Heart right ventricle (tissue), 16 donors: Measurements from ENCODE around the gene MYL3. TPM values are rescaled to one million over a fixed set of nuclear protein-coding genes. Genes with fewer than 3 reads are reported as not detected.

Experiments
- ATAC-seq, 8 donors: fragments of 200-7000 bp; cut with Tn5 transposase; one replicate each; pipeline ENCODE4 v1.9.1; 2020; ENCODE audit warnings: mild to moderate bottlenecking in 8 of 8, moderate library complexity in 8 of 8, moderate number of reproducible peaks in 1 of 8
- DNase-seq, 2 donors: peaks; one replicate each; pipeline ENCODE4 v3.0.0-alpha.2; 2020
- H3K27ac ChIP-seq, 10 donors: fragments of 200-600 bp; sonication (generic) in 2 of 10; one replicate each; pipeline versions ENCODE4 v1.5.0 to v1.8.0; 2020 to 2022; ENCODE audit warnings: mild to moderate bottlenecking in 3 of 10
- H3K27me3 ChIP-seq, 7 donors: fragments of 200-600 bp; one replicate each; pipeline ENCODE4 v1.8.0; 2021 to 2022; ENCODE audit warnings: mild to moderate bottlenecking in 2 of 7
- H3K36me3 ChIP-seq, 9 donors: fragments of 200-600 bp; sonication (generic) in 1 of 9; one replicate each; pipeline versions ENCODE4 v1.5.0 to v1.8.0; 2020 to 2022; ENCODE audit warnings: mild to moderate bottlenecking in 2 of 9
- H3K4me1 ChIP-seq, 9 donors: fragments of 200-600 bp; sonication (generic) in 1 of 9; one replicate each; pipeline versions ENCODE4 v1.5.0 to v1.8.0; 2020 to 2022; ENCODE audit warnings: mild to moderate bottlenecking in 4 of 9
- H3K4me3 ChIP-seq, 10 donors: fragments of 200-600 bp; sonication (generic) in 2 of 10; one replicate each; pipeline versions ENCODE4 v1.5.0 to v1.8.0; 2020 to 2022; ENCODE audit warnings: mild to moderate bottlenecking in 7 of 10, moderate library complexity in 2 of 10
- H3K9me3 ChIP-seq, 11 donors: fragments of 200-600 bp in 10 of 11; sonication (generic) in 2 of 11; one replicate each; pipeline versions ENCODE4 v1.5.0 to v1.8.0; 2013 to 2022; ENCODE audit warnings: mild to moderate bottlenecking in 2 of 11, control low read depth in 1 of 11, moderate library complexity in 1 of 11
- WGBS, 2 donors: extraction: QIAGEN DNeasy Blood & Tissue Kit; methylation state at CpG; one replicate each; pipeline ENCODE4 v1.1.7; 2013; ENCODE audit warnings: inconsistent platforms in 1 of 2; 5-methylcytosine and 5-hydroxymethylcytosine counted together
- intact Hi-C, 10 donors: fragments of 100-400 bp; cut with DNase I; formaldehyde crosslinking; loops; one replicate each; pipeline versions ENCODE4 v1.11.1 to v1.14.2; 2022
- polyA plus RNA-seq, 2 donors: library from polyadenylated mRNA; stranded (reverse); fragments of 200-250 nt; gene quantifications; one replicate each; pipeline ENCODE4 v1.2.3, GENCODE V29; 2013
- total RNA-seq, 10 donors: library from RNA; stranded (reverse); fragmentation: NEBNext Ultra II Directional in 3 of 10; extraction: Animal tissue kit (Norgen Biotek cat#: 25700) in 3 of 10; gene quantifications; one replicate each; pipeline versions ENCODE4 v1.2.1 to v1.2.4, GENCODE V29; 2021 to 2023
- TF ChIP-seq, protein P1 (sequence below), 9 donors: fragments of 200-600 bp; sonication (generic) in 2 of 9; IDR thresholded peaks; one replicate each; pipeline versions ENCODE4 v1.5.0 to v1.8.0; 2021 to 2022; ENCODE audit warnings: antibody characterized with exemption in 9 of 9, mild to moderate bottlenecking in 5 of 9, moderate library complexity in 1 of 9
- donor health status: Arrhythmogenic right ventricular cardiomyopathy.
- donor health status: ischemic (EF 13 %, LVEDD 7.1; RV severe dilation, severe dysfunction).
- donor health status: healthy with polysubstance abuse.
- donor health status: DM: no; HTN: yes; CAD: no.
- donor health status: DM: no; HTN: no; CAD: no.
- donor health status: ischemic (EF 25% LVEDD 6.9; RV normal size, moderate dysfunction).
- donor health status: ischemic (EF 25% LVEDD 5.7; RV mildly dilated, moderate dysfunction).
- donor health status: healthy.
- donor health status: DM: yes; HTN: yes; CAD: no.
- donor health status: Ischemic cardiomyopathy.
- donor health status: ischemic (EF 35%, LVEDD 5.7; RV mildly dilated, moderate dysfunction).
- donor health status: nonischemic (EF 11% LVEDD 7.7; RV severe dilation, severe dysfunction).
- donor health status: DM: yes; HTN: yes; CAD: no.
- donor health status: PGD.
- donor health status: ischemic (EF 29% LVEDD 5.4; RV normal size, mild dysfunction).
- donor health status: nonischemic (EF 23%, LVEDD 6.1; RV moderate dilation, normal function).

MYL3 gene
- total and polyA plus RNA-seq, 12 donors: 5,377 to 9,904 (median 7,587) TPM

DNA sequence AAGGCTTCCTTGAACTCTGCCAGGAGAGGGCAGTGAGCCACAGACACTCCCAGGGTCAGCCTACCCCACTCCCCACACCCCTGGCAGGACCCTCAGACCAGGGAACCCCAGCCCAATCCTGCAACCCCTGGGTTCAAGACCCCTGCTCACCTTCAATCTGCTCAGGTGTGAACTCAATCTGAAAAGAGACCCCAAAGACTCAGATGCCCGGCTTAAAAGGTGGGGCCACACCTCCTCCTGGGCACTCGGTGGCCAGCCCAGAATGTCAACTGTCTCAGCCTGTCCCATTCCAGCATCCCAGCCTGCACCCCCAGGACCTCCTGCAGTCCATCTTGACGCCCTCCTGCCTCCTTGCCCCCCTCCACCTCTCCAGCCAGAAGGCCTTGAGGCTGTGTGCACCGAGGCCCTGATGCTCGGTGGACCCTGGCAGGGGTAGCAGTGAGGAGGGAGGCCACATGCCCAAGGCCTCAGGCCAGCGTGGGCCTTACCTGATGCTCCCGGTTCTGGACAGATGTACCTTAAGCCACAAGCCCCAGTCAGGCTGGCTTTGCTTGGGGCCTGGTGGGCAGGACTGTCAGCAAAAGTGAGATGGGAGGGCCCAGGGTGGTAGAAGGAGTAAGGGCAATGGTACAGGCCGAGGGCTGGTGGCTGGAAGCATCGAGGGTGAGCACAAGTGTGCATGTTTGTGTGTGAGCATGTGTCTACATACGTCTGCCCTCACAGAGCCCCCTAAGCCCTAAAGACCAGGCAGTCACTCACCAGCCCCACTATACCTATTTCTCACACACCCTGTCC lies 2.2 kb downstream of the MYL3 start:
- intact Hi-C loops: loop anchor here in 1 of 10 donors (10.0 kb wide), 1 partner anchor 464 kb away; no protein-coding TSS in a partner anchor
- TF ChIP-seq, protein P1, sequence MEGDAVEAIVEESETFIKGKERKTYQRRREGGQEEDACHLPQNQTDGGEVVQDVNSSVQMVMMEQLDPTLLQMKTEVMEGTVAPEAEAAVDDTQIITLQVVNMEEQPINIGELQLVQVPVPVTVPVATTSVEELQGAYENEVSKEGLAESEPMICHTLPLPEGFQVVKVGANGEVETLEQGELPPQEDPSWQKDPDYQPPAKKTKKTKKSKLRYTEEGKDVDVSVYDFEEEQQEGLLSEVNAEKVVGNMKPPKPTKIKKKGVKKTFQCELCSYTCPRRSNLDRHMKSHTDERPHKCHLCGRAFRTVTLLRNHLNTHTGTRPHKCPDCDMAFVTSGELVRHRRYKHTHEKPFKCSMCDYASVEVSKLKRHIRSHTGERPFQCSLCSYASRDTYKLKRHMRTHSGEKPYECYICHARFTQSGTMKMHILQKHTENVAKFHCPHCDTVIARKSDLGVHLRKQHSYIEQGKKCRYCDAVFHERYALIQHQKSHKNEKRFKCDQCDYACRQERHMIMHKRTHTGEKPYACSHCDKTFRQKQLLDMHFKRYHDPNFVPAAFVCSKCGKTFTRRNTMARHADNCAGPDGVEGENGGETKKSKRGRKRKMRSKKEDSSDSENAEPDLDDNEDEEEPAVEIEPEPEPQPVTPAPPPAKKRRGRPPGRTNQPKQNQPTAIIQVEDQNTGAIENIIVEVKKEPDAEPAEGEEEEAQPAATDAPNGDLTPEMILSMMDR (IDR thresholded peaks at IDR 0.05): no peak
- WGBS, 2 donors: 41 to 66% methylated on average over 10 of the region's 10 CpGs

GRCh38 chr3:46860017-46860809 lies 3.0 kb downstream of the MYL3 start:
- H3K27ac ChIP-seq: peak overlapping the region; percentile 84 to 98 (median 93)
- H3K9me3 ChIP-seq: no peaks in the 10 kb centered on the region
- no peaks in the 10 kb centered on the region for H3K27me3 ChIP-seq
- H3K4me3 ChIP-seq: peak overlapping the region; percentile 50 to 69 (median 59)
- intact Hi-C loops: loop anchor here in 1 of 10 donors (10.0 kb wide), 1 partner anchor 465 kb away; no protein-coding TSS in a partner anchor
- TF ChIP-seq, protein P1 (IDR thresholded peaks at IDR 0.05): peak; percentile 8 to 57 (median 46)
- 44 to 60% methylated on average over 19 of the region's 19 CpGs for WGBS, 2 donors
- peaks cover 0 to 40% (median 0%) of the 10 kb centered on the region in 9 donors for H3K36me3 ChIP-seq
- peaks cover 0 to 48% (median 10%) of the 10 kb centered on the region in 9 donors for H3K4me1 ChIP-seq
- peak; percentile 50 to 54 for DNase-seq
- peak in 1 of 8 donors; percentile 5 for ATAC-seq

More for the DNA sequence above, 2.2 kb downstream of the MYL3 start:
- Histone ChIP-seq H3K36me3 (peaks cover 0 to 40% (median 0%) of the 10 kb centered on the region in 9 donors), H3K4me1 (peaks cover 0 to 56% (median 15%) of the 10 kb centered on the region in 9 donors), H3K9me3 (no peaks in the 10 kb centered on the region), H3K4me3 (peak overlapping the region; percentile 50 to 69 (median 59)), H3K27me3 (no peaks in the 10 kb centered on the region), H3K27ac (peak overlapping the region; percentile 84 to 98 (median 93))
- ATAC-seq: peak in 1 of 8 donors; percentile 0
- peak; percentile 15 to 16 for DNase-seq

DNA sequence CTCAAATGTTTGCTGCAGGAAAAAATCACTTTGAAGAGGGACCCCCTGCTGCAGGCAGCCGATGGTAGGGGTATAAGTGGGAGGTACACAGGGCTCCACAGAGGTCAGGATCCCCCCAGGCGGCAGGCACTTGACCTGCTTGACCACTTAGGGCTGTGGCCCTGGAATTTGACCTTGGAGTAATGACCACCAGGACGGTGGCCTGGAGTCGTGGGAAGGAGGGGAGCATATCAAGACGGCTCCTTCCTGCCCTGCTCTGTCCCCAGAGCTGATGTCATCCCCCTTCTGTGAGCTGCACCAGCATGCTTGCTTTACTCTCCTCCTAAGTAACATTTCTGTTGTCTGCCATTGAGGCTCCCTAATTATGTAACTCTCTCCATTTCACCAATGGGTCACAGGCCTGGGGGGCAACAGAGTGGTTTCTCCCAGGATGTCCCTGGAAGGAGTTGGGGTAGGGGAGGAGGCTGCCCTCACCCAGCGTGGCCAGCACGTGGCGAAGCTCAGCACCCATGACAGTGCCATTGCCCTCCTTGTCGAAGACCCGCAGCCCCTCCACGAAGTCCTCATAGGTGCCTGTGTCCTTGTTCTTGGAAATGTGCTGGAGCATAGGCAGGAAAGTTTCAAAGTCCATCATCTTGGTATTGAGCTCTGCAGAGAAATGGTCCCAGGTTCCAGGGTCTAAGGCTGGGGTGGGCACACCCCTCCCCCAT lies 4.1 kb downstream of the MYL3 start:
- DNase-seq (peak; percentile 4 to 11), ATAC-seq (no peak)
- H3K4me3 ChIP-seq: peak overlapping the region in 9 of 10 donors; percentile 21 to 69 (median 58)
- no peaks in the 10 kb centered on the region for H3K27me3 ChIP-seq
- H3K27ac ChIP-seq: peak overlapping the region in 9 of 10 donors; percentile 36 to 98 (median 93)
- TF ChIP-seq, protein P1 (IDR thresholded peaks at IDR 0.05): no peak
- intact Hi-C loops: loop anchor here in 1 of 10 donors (5.0 kb wide), 1 partner anchor 48 kb away; no protein-coding TSS in a partner anchor
- H3K9me3 ChIP-seq: no peaks in the 10 kb centered on the region
- H3K4me1 ChIP-seq: peaks cover 0 to 39% (median 5%) of the 10 kb centered on the region in 9 donors
- H3K36me3 ChIP-seq: peaks cover 0 to 40% (median 0%) of the 10 kb centered on the region in 9 donors
- WGBS, 2 donors: 46 to 55% methylated on average over 11 of the region's 11 CpGs
